Measurements from ENCODE around the gene LPP. TPM values are rescaled to one million over a fixed set of nuclear protein-coding genes. Genes with fewer than 3 reads are reported as not detected.
A peak's percentile ranks its signal among the peaks of the same experiment; 100 is the strongest.

The LPP gene
- total and polyA plus RNA-seq, 2 of the 4 experiments (the other 2 are of a cell fraction): 16.0 to 130 TPM

DNA sequence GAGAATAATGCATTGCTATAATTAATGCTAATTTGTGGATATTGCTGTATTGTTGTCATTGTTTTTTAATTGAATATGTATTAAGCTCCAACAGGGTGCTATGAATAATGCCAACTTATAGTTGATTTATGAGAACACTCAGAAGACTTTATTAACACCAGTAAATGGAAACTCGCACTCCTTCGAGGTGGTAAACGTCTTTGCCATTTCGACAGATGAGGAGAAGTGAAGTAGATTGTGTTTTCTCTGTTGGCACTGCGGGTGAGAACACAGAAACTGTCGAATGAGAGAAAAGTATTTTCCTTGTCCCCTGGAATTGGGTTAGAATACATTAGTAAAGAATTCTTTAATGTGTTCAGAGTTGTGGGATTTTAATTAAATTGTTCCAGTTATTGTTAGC lies 354.5 kb downstream of the LPP start (continued):
- TF ChIP-seq NFE2L2 (IDR thresholded peaks at IDR 0.05; ENCODE audit: low read depth, low read length): no peak
- TF ChIP-seq SMC3 (IDR thresholded peaks at IDR 0.05; ENCODE audit: low read depth, low read length): no peak
- TF ChIP-seq RFX5 (IDR thresholded peaks at IDR 0.05; ENCODE audit: low read depth, low read length): no peak

DNA sequence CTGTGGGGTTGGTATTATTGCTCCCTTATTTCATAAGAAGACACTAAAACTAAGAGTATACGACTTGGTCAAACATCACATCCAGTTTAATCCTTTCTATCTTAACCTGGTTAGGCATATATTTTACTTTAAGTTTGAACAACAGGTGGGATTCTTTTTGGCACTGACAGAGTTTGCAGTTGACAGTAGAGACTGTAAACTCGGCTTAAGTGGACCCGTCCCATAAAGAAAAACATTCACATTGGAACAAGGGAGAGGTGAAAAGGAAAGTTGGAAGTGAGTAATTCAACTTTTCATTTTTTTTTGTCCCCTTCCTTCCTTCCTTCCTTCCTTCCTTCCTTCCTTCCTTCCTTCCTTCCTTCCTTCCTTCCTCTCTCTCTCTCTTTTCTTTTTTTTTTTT lies 355.4 kb downstream of the LPP start:
- H3K27ac ChIP-seq (ENCODE audit: insufficient read depth, low read length): no peak overlapping the region
- WGBS, 2 experiments (ENCODE audit: extremely low coverage in 2 of 2, insufficient read length in 1 of 2): no CpG with 5 or more reads among the region's 3 CpGs
- H3K23ac ChIP-seq (ENCODE audit: low read depth, low read length): no peak overlapping the region; the same call in 1 of the 2 replicates
- H3K9me3 ChIP-seq (ENCODE audit: control insufficient read depth, insufficient read depth, low read length): no peaks in the 10 kb centered on the region
- intact Hi-C loops (cut with micrococcal nuclease) (loop anchor here (5.0 kb wide), 2 partner anchors 237 to 443 kb away; no protein-coding TSS in a partner anchor), dilution Hi-C loops (cut with HindIII; ENCODE audit: low sequenced_read_pairs, unreplicated experiment) (no loop called here), in situ Hi-C loops (cut with MboI; ENCODE audit: low sequenced_read_pairs) (loop anchor here (10.0 kb wide), 1 partner anchor 445 kb away; no protein-coding TSS in a partner anchor)
- H3K79me1 ChIP-seq (ENCODE audit: low read depth in 1 of 2, low read length in 2 of 2): peaks cover 41 to 70% of the 10 kb centered on the region in 2 experiments
- BruUV-seq (replicated peaks): no TSS peak
- no peak overlapping the region for H2BK15ac ChIP-seq (ENCODE audit: low read depth, low read length)
- no peak overlapping the region for H2AK5ac ChIP-seq (ENCODE audit: low read depth, low read length)
- H3K4ac ChIP-seq (ENCODE audit: low read depth, low read length): peak overlapping the region; percentile 42; the same call in 1 of the 2 replicates
- no peak overlapping the region for H3K9ac ChIP-seq (ENCODE audit: low read depth, low read length)
- H2AK9ac ChIP-seq (replicated peaks; ENCODE audit: low read depth, low read length, poor library complexity): no peak overlapping the region
- H2BK20ac ChIP-seq (ENCODE audit: low read depth, low read length): 0 out of 2 replicates have a peak overlapping the region, but pooled peaks have one; percentile 20
- ATAC-seq (ENCODE audit: low read depth): no peak
- ChIA-PET POLR2A (ENCODE audit: unreplicated experiment) (no interaction called here), CTCF (interaction anchor here (0.7 kb wide), 2 partner anchors 48 to 445 kb away, joined by 3 to 7 read pairs; no protein-coding TSS in a partner anchor)
- no peak overlapping the region for H2AFZ ChIP-seq (replicated peaks; ENCODE audit: low read length, poor library complexity)
- H3K9me1 ChIP-seq (ENCODE audit: insufficient read depth, low read length): peaks cover 11% of the 10 kb centered on the region
- H3K36me3 ChIP-seq (ENCODE audit: control insufficient read depth, insufficient read depth, low read length): no peaks in the 10 kb centered on the region
- peak overlapping the region in 1 of 2 experiments; percentile 39; a peak in 1 of 4 replicates for H4K8ac ChIP-seq (ENCODE audit: low read depth in 2 of 2, low read length in 2 of 2)
- no peak overlapping the region for H4K91ac ChIP-seq (ENCODE audit: insufficient read depth, low read depth, low read length)
- peaks cover 20% of the 10 kb centered on the region for H4K20me1 ChIP-seq (ENCODE audit: insufficient read depth, low read length)
- H3K4me2 ChIP-seq (ENCODE audit: low read depth, low read length): no peak overlapping the region
- no peak overlapping the region for H3K18ac ChIP-seq (ENCODE audit: low read depth, low read length)
- DNase-seq: no peak
- H3K56ac ChIP-seq (ENCODE audit: extremely low read depth, insufficient read depth, low read length): no peak overlapping the region
- no peak overlapping the region for H3K4me3 ChIP-seq (ENCODE audit: insufficient read depth, low read depth, low read length)
- no peak overlapping the region for H2BK5ac ChIP-seq (ENCODE audit: low read depth, low read length, poor library complexity, severe bottlenecking)
- no peak overlapping the region for H3K14ac ChIP-seq (replicated peaks; ENCODE audit: low read depth, low read length)
- no peak overlapping the region for H4K5ac ChIP-seq (ENCODE audit: low read depth, low read length)
- H3K27me3 ChIP-seq (ENCODE audit: control insufficient read depth, insufficient read depth, low read length): no peaks in the 10 kb centered on the region
- peaks cover 11% of the 10 kb centered on the region for H3K4me1 ChIP-seq (ENCODE audit: control insufficient read depth, insufficient read depth, low read length)
- peak overlapping the region; percentile 36; the same call in 1 of the 2 replicates for H2BK120ac ChIP-seq (ENCODE audit: low read depth, low read length)
- TF ChIP-seq ELK1 (IDR thresholded peaks at IDR 0.05; ENCODE audit: borderline replicate concordance, low read depth, low read length) (no peak), NFE2L2 (IDR thresholded peaks at IDR 0.05; ENCODE audit: low read depth, low read length) (no peak), SMC3 (IDR thresholded peaks at IDR 0.05; ENCODE audit: low read depth, low read length) (no peak), FOS (IDR thresholded peaks at IDR 0.05; ENCODE audit: low read depth, low read length) (no peak), MAZ (IDR thresholded peaks at IDR 0.05; ENCODE audit: borderline replicate concordance, low read depth, low read length) (no peak), MAFK (IDR thresholded peaks at IDR 0.05; ENCODE audit: low read depth, low read length) (no peak), MXI1 (IDR thresholded peaks at IDR 0.05; ENCODE audit: borderline replicate concordance, low read depth, low read length) (no peak), POLR2A (IDR thresholded peaks at IDR 0.05; ENCODE audit: low read depth, low read length) (no peak), CEBPB (IDR thresholded peaks at IDR 0.05; ENCODE audit: low read depth, low read length) (no peak), RAD21 (IDR thresholded peaks at IDR 0.05; ENCODE audit: low read length) (no peak), RCOR1 (IDR thresholded peaks at IDR 0.05; ENCODE audit: insufficient replicate concordance, low read length) (no peak), CHD1 (IDR thresholded peaks at IDR 0.05; ENCODE audit: low read depth, low read length) (no peak), RFX5 (IDR thresholded peaks at IDR 0.05; ENCODE audit: low read depth, low read length) (no peak), USF2 (IDR thresholded peaks at IDR 0.05; ENCODE audit: low read depth, low read length) (no peak)
